Neural cell (in vitro differentiated cells): ENCODE results near the gene HK2. TPM values are rescaled to one million over a fixed set of nuclear protein-coding genes. Genes with fewer than 3 reads are reported as not detected.

Source experiments
- H2AFZ ChIP-seq: fragments of 200-600, 300-800 bp; sonication (generic), shearing (Covaris generic); 2 replicates; pipeline ENCODE4 v1.6.0; 2014; ENCODE audit warnings: low read depth, mild to moderate bottlenecking, antibody characterized with exemption, low read length, moderate library complexity
- H3F3A ChIP-seq: fragments of 200-600 bp; shearing (Covaris generic); 2 replicates; pipeline ENCODE4 v1.6.1; 2016; ENCODE audit warnings: mild to moderate bottlenecking, moderate library complexity, mixed read lengths, antibody characterized with exemption, low read length; ENCODE audit not compliant: insufficient read depth, poor library complexity, severe bottlenecking
- H3K27ac ChIP-seq: fragments of 200-600, 300-800 bp; sonication (generic), shearing (Covaris generic); 2 replicates; pipeline ENCODE4 v1.5.1; 2014; ENCODE audit warnings: mild to moderate bottlenecking, low read length, moderate library complexity
- H3K27me3 ChIP-seq: fragments of 300-800, 200-600 bp; sonication (generic), shearing (Covaris generic); 2 replicates; pipeline ENCODE4 v1.6.0; 2014; ENCODE audit warnings: mild to moderate bottlenecking, low read depth, low read length, moderate library complexity; ENCODE audit not compliant: insufficient read depth
- H3K36me3 ChIP-seq: fragments of 300-800, 200-600 bp; sonication (generic), shearing (Covaris generic); 2 replicates; pipeline ENCODE4 v1.5.1; 2014; ENCODE audit warnings: mild to moderate bottlenecking, antibody characterized with exemption, low read length, moderate library complexity; ENCODE audit not compliant: insufficient read depth
- H3K4me2 ChIP-seq: fragments of 300-800, 200-600 bp; sonication (generic), shearing (Covaris generic); 2 replicates; pipeline ENCODE4 v1.6.0; 2014; ENCODE audit warnings: mild to moderate bottlenecking, low read length
- H3K4me3 ChIP-seq: fragments of 300-800, 200-600 bp; sonication (generic), shearing (Covaris generic); 2 replicates; pipeline ENCODE4 v1.5.1; 2014; ENCODE audit warnings: mild to moderate bottlenecking, low read length, moderate library complexity
- H3K79me2 ChIP-seq: fragments of 200-600 bp; shearing (Covaris generic); replicated peaks from 2 replicates; pipeline ENCODE4 v1.6.0; 2014; ENCODE audit warnings: mild to moderate bottlenecking, low read length, moderate library complexity; ENCODE audit not compliant: insufficient read depth
- H3K9ac ChIP-seq: fragments of 300-800, 200-600 bp; sonication (generic), shearing (Covaris generic); 2 replicates; pipeline ENCODE4 v1.6.1; 2016; ENCODE audit warnings: mild to moderate bottlenecking, low read length, mixed read lengths
- H3K9me2 ChIP-seq: fragments of 200-600 bp; shearing (Covaris generic); 2 replicates; pipeline ENCODE4 v1.6.1; 2016; ENCODE audit warnings: mild to moderate bottlenecking, low read length, mixed read lengths; ENCODE audit not compliant: insufficient read depth
- H3K9me3 ChIP-seq: fragments of 200-600, 300-800 bp; sonication (generic), shearing (Covaris generic); 2 replicates; pipeline ENCODE4 v1.6.1; 2016; ENCODE audit warnings: mild to moderate bottlenecking, mixed run types, low read length, moderate library complexity, mixed read lengths
- H4K20me1 ChIP-seq: fragments of 200-600 bp; shearing (Covaris generic); 2 replicates; pipeline ENCODE4 v1.6.1; 2016; ENCODE audit warnings: mild to moderate bottlenecking, mixed run types; ENCODE audit not compliant: insufficient read depth
- CTCF ChIP-seq: fragments of 450-650 bp; IDR thresholded peaks from 2 replicates; pipeline ENCODE4 v1.5.1; 2014; ENCODE audit warnings: antibody characterized with exemption, mild to moderate bottlenecking, moderate library complexity; ENCODE audit not compliant: poor library complexity, severe bottlenecking
- EP300 ChIP-seq: fragments of 450-650 bp; conservative IDR thresholded peaks from 2 replicates; pipeline ENCODE4 v1.6.1; 2014; ENCODE audit warnings: antibody characterized with exemption, mild to moderate bottlenecking, moderate library complexity; ENCODE audit not compliant: poor library complexity, severe bottlenecking
- EZH2 ChIP-seq: fragments of 200-600, 300-800 bp; shearing (Covaris generic), sonication (generic); IDR thresholded peaks from 2 replicates; pipeline ENCODE4 v1.6.1; 2014; ENCODE audit warnings: antibody characterized with exemption, low read length, borderline replicate concordance, mild to moderate bottlenecking; ENCODE audit not compliant: insufficient read depth, poor library complexity, severe bottlenecking
- MXI1 ChIP-seq: fragments of 450-650 bp; conservative IDR thresholded peaks from 2 replicates; pipeline ENCODE4 v1.6.1; 2014; ENCODE audit warnings: antibody characterized with exemption, mild to moderate bottlenecking; ENCODE audit not compliant: poor library complexity, severe bottlenecking
- POLR2AphosphoS5 ChIP-seq: IDR thresholded peaks from 2 replicates; pipeline ENCODE4 v1.6.1; 2012
- RAD21 ChIP-seq: fragments of 450-650 bp; conservative IDR thresholded peaks from 2 replicates; pipeline ENCODE4 v1.6.1; 2014; ENCODE audit warnings: antibody characterized with exemption, mild to moderate bottlenecking, moderate library complexity
- REST ChIP-seq: IDR thresholded peaks from 2 replicates; pipeline ENCODE4 v1.6.1; 2012; ENCODE audit warnings: borderline replicate concordance
- SMC3 ChIP-seq: fragments of 450-650 bp; conservative IDR thresholded peaks from 2 replicates; pipeline ENCODE4 v1.6.1; 2014; ENCODE audit warnings: antibody characterized with exemption, mild to moderate bottlenecking, moderate library complexity; ENCODE audit not compliant: poor library complexity
- TAF1 ChIP-seq: IDR thresholded peaks from 2 replicates; pipeline ENCODE4 v1.6.1; 2012; ENCODE audit warnings: low read depth
- polyA plus RNA-seq: library from polyadenylated mRNA; depleted of rRNA; stranded (reverse); fragments of >200 nt; gene quantifications from 2 replicates; pipeline ENCODE4 v1.2.3, GENCODE V29; 2014

HK2 gene
- polyA plus RNA-seq, 1 donor from 2014 or later: 0.47 TPM

- Histone ChIP-seq H2AFZ (no peak overlapping the region), H3K4me2 (no peak overlapping the region), H3K9ac (no peak overlapping the region), H4K20me1 (no peaks in the 10 kb centered on the region), H3K36me3 (no peaks in the 10 kb centered on the region), H3K27me3 (no peaks in the 10 kb centered on the region), H3K4me3 (no peak overlapping the region), H3F3A (no peaks in the 10 kb centered on the region), H3K79me2 (no peaks in the 10 kb centered on the region), H3K9me2 (no peaks in the 10 kb centered on the region), H3K27ac (no peak overlapping the region), H3K9me3 (no peaks in the 10 kb centered on the region)
- TF ChIP-seq CTCF (no peak), SMC3 (no peak), POLR2AphosphoS5 (no peak), REST (no peak), RAD21 (no peak), EZH2 (no peak), TAF1 (no peak), EP300 (no peak), MXI1 (no peak)
Measured at GRCh38 chr2:74870951-74871350, 37.0 kb downstream of the HK2 start.

- Histone ChIP-seq H3K27me3 (no peaks in the 10 kb centered on the region), H3K27ac (no peak overlapping the region), H3K4me3 (no peak overlapping the region), H3K4me2 (no peak overlapping the region), H3K9ac (no peak overlapping the region), H3K79me2 (no peaks in the 10 kb centered on the region), H4K20me1 (no peaks in the 10 kb centered on the region), H3F3A (no peaks in the 10 kb centered on the region), H3K36me3 (no peaks in the 10 kb centered on the region), H2AFZ (no peak overlapping the region), H3K9me3 (no peaks in the 10 kb centered on the region), H3K9me2 (no peaks in the 10 kb centered on the region)
- TF ChIP-seq TAF1 (no peak), POLR2AphosphoS5 (no peak)
Measured at GRCh38 chr2:74871414-74871813, 37.5 kb downstream of the HK2 start.

GRCh38 chr2:74872389-74872836 lies 38.5 kb downstream of the HK2 start:
- no peak overlapping the region for H3K4me3 ChIP-seq
- no peaks in the 10 kb centered on the region for H3K9me2 ChIP-seq
- no peaks in the 10 kb centered on the region for H3K9me3 ChIP-seq
- no peaks in the 10 kb centered on the region for H3K27me3 ChIP-seq
- no peaks in the 10 kb centered on the region for H3F3A ChIP-seq
- no peak overlapping the region for H2AFZ ChIP-seq
- H3K4me2 ChIP-seq: no peak overlapping the region
- no peak for TF ChIP-seq SMC3
- TF ChIP-seq TAF1: no peak
- TF ChIP-seq RAD21: no peak
- no peak for TF ChIP-seq EZH2
- TF ChIP-seq REST: no peak
- TF ChIP-seq MXI1: no peak
- TF ChIP-seq EP300: no peak
- TF ChIP-seq POLR2AphosphoS5: no peak
- no peak for TF ChIP-seq CTCF
- H3K9ac ChIP-seq: no peak overlapping the region
- no peaks in the 10 kb centered on the region for H3K36me3 ChIP-seq
- H4K20me1 ChIP-seq: no peaks in the 10 kb centered on the region
- H3K79me2 ChIP-seq: no peaks in the 10 kb centered on the region
- no peak overlapping the region for H3K27ac ChIP-seq
